Neural crest cell (in vitro differentiated cells): Measurements from ENCODE around the gene ATP2C2. TPM values are rescaled to one million over a fixed set of nuclear protein-coding genes. Genes with fewer than 3 reads are reported as not detected.

Experiments
- DNase-seq: peaks from one replicate; pipeline ENCODE4 v3.0.0; 2021; ENCODE audit warnings: low read depth, mixed read lengths, low spot score
- H3K27ac Mint-ChIP-seq: one replicate; pipeline ENCODE4 v1.8.0; 2021; ENCODE audit warnings: mild to moderate bottlenecking, mixed read lengths; ENCODE audit not compliant: unreplicated experiment
- H3K27me3 Mint-ChIP-seq: 2 replicates; pipeline ENCODE4 v1.8.0; 2021; ENCODE audit warnings: low read depth, mild to moderate bottlenecking, mixed read lengths
- H3K36me3 Mint-ChIP-seq: 2 replicates; pipeline ENCODE4 v1.8.0; 2021; ENCODE audit warnings: low read depth, mild to moderate bottlenecking, mixed read lengths
- H3K4me1 Mint-ChIP-seq: 2 replicates; pipeline ENCODE4 v1.8.0; 2021; ENCODE audit warnings: mixed read lengths
- H3K4me3 Mint-ChIP-seq: one replicate; pipeline ENCODE4 v1.8.0; 2021; ENCODE audit warnings: mild to moderate bottlenecking, mixed read lengths
- H3K9me3 Mint-ChIP-seq: 2 replicates; pipeline ENCODE4 v1.8.0; 2021; ENCODE audit warnings: mixed read lengths
- total RNA-seq: library from RNA; stranded (reverse); gene quantifications from 2 replicates; pipeline ENCODE4 v1.2.1, GENCODE V29; 2021
- TF ChIP-seq, protein P1 (sequence below): fragments of 200-600 bp; sonication (generic); conservative IDR thresholded peaks from 2 replicates; pipeline ENCODE4 v1.5.0; 2021; ENCODE audit warnings: antibody characterized with exemption, mild to moderate bottlenecking

ATP2C2 gene
- total RNA-seq, 1 donor from 2014 or later = 0.30 TPM

DNA sequence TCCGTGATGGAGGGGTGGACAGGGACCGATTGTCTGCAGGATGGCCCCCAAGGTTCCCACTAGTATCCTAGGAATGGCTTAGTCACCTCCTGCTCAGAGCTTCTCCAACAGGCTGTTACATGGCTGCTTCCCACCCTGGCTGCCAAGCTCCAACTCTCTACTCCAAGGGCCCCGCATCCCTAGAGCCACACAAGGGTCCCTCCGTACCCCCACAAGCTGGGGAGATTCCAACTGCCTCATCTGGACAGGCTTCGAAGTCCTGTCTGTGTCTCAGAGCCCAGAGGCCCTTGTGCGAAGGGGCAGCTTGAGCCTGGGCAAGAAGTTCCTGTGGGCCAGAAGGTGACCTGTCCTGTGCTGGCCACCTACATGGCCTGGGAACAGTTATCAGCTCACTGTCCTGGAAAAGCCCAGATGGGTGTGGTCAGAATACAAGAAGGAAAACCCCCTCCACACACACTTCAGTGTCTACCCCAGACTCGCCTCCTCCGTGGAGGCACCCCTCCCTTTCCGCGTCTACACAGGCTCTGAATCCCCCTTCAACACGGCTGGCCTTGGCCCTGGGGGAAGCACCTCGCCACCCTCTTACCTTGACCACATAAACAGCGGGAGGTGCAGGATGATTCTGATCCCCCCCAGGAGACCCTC, 135.5 kb downstream of the ATP2C2 start:
- Mint-ChIP-seq H3K4me1 (peaks cover 38% of the 10 kb centered on the region), H3K4me3 (peak overlapping the region; percentile 91), H3K9me3 (no peaks in the 10 kb centered on the region), H3K27me3 (no peaks in the 10 kb centered on the region), H3K36me3 (no peaks in the 10 kb centered on the region), H3K27ac (no peak overlapping the region)
- TF ChIP-seq, protein P1, sequence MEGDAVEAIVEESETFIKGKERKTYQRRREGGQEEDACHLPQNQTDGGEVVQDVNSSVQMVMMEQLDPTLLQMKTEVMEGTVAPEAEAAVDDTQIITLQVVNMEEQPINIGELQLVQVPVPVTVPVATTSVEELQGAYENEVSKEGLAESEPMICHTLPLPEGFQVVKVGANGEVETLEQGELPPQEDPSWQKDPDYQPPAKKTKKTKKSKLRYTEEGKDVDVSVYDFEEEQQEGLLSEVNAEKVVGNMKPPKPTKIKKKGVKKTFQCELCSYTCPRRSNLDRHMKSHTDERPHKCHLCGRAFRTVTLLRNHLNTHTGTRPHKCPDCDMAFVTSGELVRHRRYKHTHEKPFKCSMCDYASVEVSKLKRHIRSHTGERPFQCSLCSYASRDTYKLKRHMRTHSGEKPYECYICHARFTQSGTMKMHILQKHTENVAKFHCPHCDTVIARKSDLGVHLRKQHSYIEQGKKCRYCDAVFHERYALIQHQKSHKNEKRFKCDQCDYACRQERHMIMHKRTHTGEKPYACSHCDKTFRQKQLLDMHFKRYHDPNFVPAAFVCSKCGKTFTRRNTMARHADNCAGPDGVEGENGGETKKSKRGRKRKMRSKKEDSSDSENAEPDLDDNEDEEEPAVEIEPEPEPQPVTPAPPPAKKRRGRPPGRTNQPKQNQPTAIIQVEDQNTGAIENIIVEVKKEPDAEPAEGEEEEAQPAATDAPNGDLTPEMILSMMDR = no peak
- DNase-seq = no peak

DNA sequence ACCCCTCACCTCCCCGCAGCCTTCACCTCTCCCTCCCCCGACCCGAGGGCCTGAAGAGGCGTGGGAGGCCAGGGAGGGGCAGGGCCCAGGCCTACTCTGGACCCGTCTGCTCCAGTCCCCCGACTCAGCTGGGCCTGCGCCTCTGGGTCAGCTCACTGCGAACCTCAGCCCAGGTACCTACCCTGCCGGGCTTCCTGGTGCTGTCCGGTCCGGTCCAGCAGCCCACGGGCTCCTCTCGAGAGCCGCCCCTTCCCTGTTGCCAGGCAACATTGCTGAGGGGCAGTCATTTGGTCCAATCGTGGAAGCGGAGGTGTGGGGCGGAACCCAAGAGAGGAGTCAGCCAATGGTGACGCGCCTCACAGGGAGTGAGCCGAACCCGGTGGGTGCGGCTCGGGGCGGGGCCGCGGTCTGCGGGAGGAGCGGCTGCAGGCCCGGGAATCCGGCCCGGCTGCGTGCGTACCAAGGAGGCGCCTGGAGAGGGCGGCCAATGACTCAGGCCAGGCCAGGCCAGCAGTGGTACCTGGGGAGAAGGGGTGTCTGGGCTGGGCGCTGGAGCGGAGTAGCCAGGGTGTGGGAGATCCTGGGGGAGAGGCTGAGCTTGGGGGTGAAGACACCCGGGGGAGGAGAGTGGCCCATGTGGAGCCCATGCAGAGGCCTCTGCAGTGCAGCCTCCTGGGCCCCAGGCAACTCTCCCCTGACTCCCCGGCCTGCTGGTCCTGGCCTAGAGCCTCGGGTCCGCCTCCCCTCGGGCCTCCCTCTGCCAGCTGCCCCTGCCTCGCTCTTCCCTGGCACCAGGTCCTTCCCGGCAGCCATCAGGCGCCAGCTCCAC, 136.3 kb downstream of the ATP2C2 start, which contains the start of gene MEAK7:
Gene MEAK7 (minus strand): TSS at position 240 of the 829 bp plus-strand sequence. CDS start 6,573 bp downstream, outside the sequence.
- Mint-ChIP-seq H3K4me3 (peak within 1 kb of the TSS; percentile 91), H3K36me3 (no peaks in the 10 kb centered on the region), H3K4me1 (peaks cover 46% of the 10 kb centered on the region), H3K27ac (peak within 1 kb of the TSS; percentile 94), H3K27me3 (no peaks in the 10 kb centered on the region), H3K9me3 (no peaks in the 10 kb centered on the region)
- DNase-seq = peak; percentile 98
- TF ChIP-seq, protein P1 = no peak

DNA sequence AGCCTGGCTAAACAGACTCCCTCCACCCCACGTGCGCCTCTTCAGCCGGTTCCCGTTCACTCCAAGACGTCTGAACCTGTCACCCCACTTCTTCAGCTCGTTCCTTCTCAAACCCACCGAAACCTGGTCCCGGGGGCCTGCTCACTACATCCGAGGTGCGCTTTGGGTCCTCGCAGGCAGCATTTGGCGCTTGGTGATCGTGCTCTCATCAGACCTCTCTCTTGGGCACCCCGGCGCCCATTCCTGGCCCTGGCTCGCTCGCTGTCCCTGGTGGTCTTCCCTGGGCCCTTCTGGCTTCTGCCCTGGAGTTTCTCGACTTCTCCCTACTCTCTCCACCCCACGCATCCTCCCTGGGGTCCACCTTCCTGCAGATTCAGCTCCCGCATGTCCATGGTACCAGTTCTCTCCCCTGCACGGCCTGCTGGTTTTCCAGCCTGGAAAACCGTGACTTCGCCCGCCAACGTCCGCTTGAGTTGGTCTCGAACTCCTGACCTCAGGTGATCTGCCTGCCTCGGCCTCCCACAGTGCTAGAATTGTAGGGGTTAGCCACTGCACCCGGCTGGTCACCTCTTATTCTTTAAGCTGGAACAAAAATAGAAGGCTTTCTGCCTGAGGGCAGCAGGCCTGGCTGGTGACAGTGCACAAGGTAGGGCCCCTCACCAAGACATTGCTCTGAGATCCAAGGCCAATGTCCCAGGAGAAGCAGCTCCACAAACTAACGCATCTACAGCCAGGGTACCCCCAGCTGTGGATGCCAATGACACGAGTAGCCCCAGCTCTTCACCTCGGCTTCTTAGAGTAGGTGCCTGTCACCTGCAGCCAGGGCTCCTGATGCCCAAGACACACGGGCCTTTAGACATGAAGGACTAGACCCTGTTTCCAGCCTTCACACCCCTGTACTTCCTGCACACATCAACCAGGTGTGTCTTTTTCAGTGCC, 137.2 kb downstream of the ATP2C2 start:
- TF ChIP-seq, protein P1 = no peak
- H3K4me1 Mint-ChIP-seq = peaks cover 49% of the 10 kb centered on the region
- DNase-seq = no peak
- peak overlapping the region; percentile 94 for H3K27ac Mint-ChIP-seq
- H3K9me3 Mint-ChIP-seq = no peaks in the 10 kb centered on the region
- H3K4me3 Mint-ChIP-seq = peak overlapping the region; percentile 91
- no peaks in the 10 kb centered on the region for H3K27me3 Mint-ChIP-seq
- no peaks in the 10 kb centered on the region for H3K36me3 Mint-ChIP-seq

DNA sequence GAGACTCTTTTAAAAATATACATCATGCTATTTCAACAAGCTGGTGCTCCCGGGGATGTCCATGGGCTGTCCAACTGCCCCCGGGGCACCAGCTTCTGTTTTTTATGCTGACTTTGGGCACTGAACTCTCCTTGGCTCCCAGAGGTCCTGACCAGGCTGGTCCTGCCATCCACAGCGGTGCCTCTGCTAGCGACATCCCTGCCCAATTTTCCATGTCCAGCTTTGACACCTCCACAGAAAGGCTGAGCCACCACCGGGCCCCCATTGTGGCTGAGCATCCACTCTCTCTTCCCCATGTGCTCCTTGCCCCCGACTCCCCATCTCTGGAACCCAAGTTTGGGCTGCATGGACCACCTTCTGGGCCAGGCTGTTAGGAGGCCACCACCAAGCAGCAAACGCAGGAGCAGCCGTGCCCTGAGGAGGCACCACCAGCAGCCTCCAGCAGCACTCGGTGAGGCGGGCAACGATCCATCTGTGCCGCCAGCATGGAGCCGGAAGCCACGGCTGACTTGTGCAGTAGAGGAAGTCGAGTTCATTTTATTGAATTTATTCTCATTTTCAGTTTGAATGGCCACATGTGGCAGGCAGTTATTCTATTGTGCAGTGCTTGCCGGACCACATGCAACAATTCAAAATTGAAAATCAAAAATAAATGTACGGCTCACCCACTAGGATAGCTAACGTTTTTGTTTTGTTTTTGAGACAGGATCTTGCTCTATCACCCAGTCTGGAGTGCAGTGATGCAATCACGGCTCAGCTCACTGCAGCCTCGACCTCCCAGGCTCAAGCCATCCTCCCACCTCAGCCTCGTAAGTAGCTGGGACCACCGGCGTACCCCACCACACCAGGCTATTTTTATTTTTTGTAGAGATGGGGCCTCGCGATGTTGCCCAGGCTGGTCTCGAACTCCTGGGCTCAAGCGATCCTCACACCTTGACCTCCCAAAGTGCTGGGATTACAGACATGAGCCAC, 139.0 kb downstream of the ATP2C2 start:
- peak overlapping the region; percentile 50 for H3K27ac Mint-ChIP-seq
- no peaks in the 10 kb centered on the region for H3K36me3 Mint-ChIP-seq
- H3K4me1 Mint-ChIP-seq = peaks cover 63% of the 10 kb centered on the region
- H3K4me3 Mint-ChIP-seq = no peak overlapping the region
- H3K9me3 Mint-ChIP-seq = no peaks in the 10 kb centered on the region
- no peaks in the 10 kb centered on the region for H3K27me3 Mint-ChIP-seq
- no peak for DNase-seq
- TF ChIP-seq, protein P1 = no peak
